CD4-positive, alpha-beta T cell (primary cell): Measurements from ENCODE around the gene VWA3B. TPM values are rescaled to one million over a fixed set of nuclear protein-coding genes. Genes with fewer than 3 reads are reported as not detected.

Experiments used
- ATAC-seq: fragments of 200-7000 bp; cut with Tn5 transposase; one replicate; pipeline ENCODE4 v1.10.0; 2022; ENCODE audit warnings: mild to moderate bottlenecking; ENCODE audit not compliant: poor library complexity
- CTCF ChIA-PET: fragments of 350-600 bp; sonication (Branson Sonifier 250); formaldehyde crosslinking; loops from one replicate; lab custom pipeline; 2021; ENCODE audit warnings: antibody characterized with exemption, inconsistent platforms; lab: Charles Lee
- POLR2A ChIA-PET: fragments of 350-600 bp; sonication (Branson Sonifier 250); formaldehyde crosslinking; loops from one replicate; lab custom pipeline; 2021; ENCODE audit warnings: antibody characterized with exemption, inconsistent platforms; lab: Charles Lee
- DNase-seq, 14 experiments: peaks; one replicate each; pipeline ENCODE4 v3.0.0-alpha.2; 2013 to 2020; ENCODE audit warnings: mixed read lengths in 2 of 14
- H3K27ac ChIP-seq, 2 donors: one replicate each; pipeline versions ENCODE4 v1.5.1 to v1.7.0; 2013; ENCODE audit warnings: low read length in 2 of 2, low read depth in 1 of 2, mild to moderate bottlenecking in 1 of 2
- H3K27me3 ChIP-seq, 2 experiments: 1 replicate in 1 of 2; 2 replicates in 1 of 2; pipeline versions ENCODE4 v1.6.1 to v1.7.0; 2013; ENCODE audit warnings: low read length in 2 of 2, control low read depth in 1 of 2, mild to moderate bottlenecking in 1 of 2, moderate library complexity in 1 of 2; ENCODE audit not compliant: insufficient read depth in 2 of 2, control insufficient read depth in 1 of 2
- H3K36me3 ChIP-seq: one replicate; pipeline ENCODE4 v1.6.1; 2013; ENCODE audit warnings: low read length, control low read depth; ENCODE audit not compliant: insufficient read depth
- H3K4me1 ChIP-seq: one replicate; pipeline ENCODE4 v1.6.1; 2013; ENCODE audit warnings: low read length, control low read depth; ENCODE audit not compliant: insufficient read depth
- H3K4me3 ChIP-seq: one replicate; pipeline ENCODE4 v1.5.1; 2013; ENCODE audit warnings: mild to moderate bottlenecking, low read length, moderate library complexity
- H3K9me3 ChIP-seq, 2 experiments: 1 replicate in 1 of 2; 2 replicates in 1 of 2; pipeline versions ENCODE4 v1.6.1 to v1.7.0; 2013; ENCODE audit warnings: low read length in 2 of 2, mild to moderate bottlenecking in 2 of 2, control low read depth in 1 of 2, moderate library complexity in 1 of 2; ENCODE audit not compliant: control insufficient read depth in 1 of 2, insufficient read depth in 1 of 2
- H3K27ac Mint-ChIP-seq: one replicate; pipeline ENCODE4 v1.8.0; 2020; ENCODE audit warnings: mixed read lengths
- H3K27me3 Mint-ChIP-seq: one replicate; pipeline ENCODE4 v1.8.0; 2021; ENCODE audit warnings: mixed read lengths
- H3K36me3 Mint-ChIP-seq: one replicate; pipeline ENCODE4 v1.8.0; 2021; ENCODE audit warnings: low read depth, mixed read lengths
- H3K4me1 Mint-ChIP-seq: one replicate; pipeline ENCODE4 v1.8.0; 2021; ENCODE audit warnings: low read depth, mixed read lengths
- H3K4me3 Mint-ChIP-seq: one replicate; pipeline ENCODE4 v1.8.0; 2020; ENCODE audit warnings: mild to moderate bottlenecking, mixed read lengths
- H3K9me3 Mint-ChIP-seq: one replicate; pipeline ENCODE4 v1.8.0; 2020; ENCODE audit warnings: mixed read lengths
- CTCF ChIP-seq: fragments of 200-600 bp; IDR thresholded peaks from one replicate; pipeline ENCODE4 v1.8.0; 2022; ENCODE audit warnings: antibody characterized with exemption, mild to moderate bottlenecking
- intact Hi-C, 2 experiments: fragments of 100-400 bp; cut with DNase I in 1 of 2; cut with micrococcal nuclease in 1 of 2; formaldehyde crosslinking; loops; one replicate each; pipeline versions ENCODE4 v1.15.1 to v1.9.0; 2023 to 2025; cut with DNase I, micrococcal nuclease
- total RNA-seq, 174 experiments: library from RNA in 2 of 174; stranded (reverse) in 2 of 174; gene quantifications; one replicate each; pipeline ENCODE4 v1.2.3 and lab custom pipeline; 2021 to 2026

VWA3B gene
- total RNA-seq, 2 experiments from 2014 or later = not detected

- H3K27ac Mint-ChIP-seq = no peak overlapping the region
- Histone ChIP-seq H3K36me3 (no peaks in the 10 kb centered on the region), H3K4me1 (peaks cover 3% of the 10 kb centered on the region), H3K9me3 (no peaks in the 10 kb centered on the region), H3K27ac (no peak overlapping the region), H3K4me3 (no peak overlapping the region), H3K27me3 (peaks cover 0 to 3% of the 10 kb centered on the region in 2 experiments)
- CTCF ChIA-PET = no interaction called here
- H3K4me1 Mint-ChIP-seq = no peaks in the 10 kb centered on the region
- ATAC-seq (no peak), DNase-seq (no peak)
- POLR2A ChIA-PET = no interaction called here
- peaks cover 37% of the 10 kb centered on the region for H3K27me3 Mint-ChIP-seq
- no peaks in the 10 kb centered on the region for H3K36me3 Mint-ChIP-seq
- H3K9me3 Mint-ChIP-seq = no peaks in the 10 kb centered on the region
- intact Hi-C loops = no loop called here
- TF ChIP-seq CTCF = no peak
- H3K4me3 Mint-ChIP-seq = no peak overlapping the region
Measured at GRCh38 chr2:98155291-98155690, 68.3 kb downstream of the VWA3B start.

- Histone ChIP-seq H3K36me3 (no peaks in the 10 kb centered on the region), H3K4me1 (no peaks in the 10 kb centered on the region), H3K27me3 (peaks cover 0 to 3% of the 10 kb centered on the region in 2 experiments), H3K27ac (no peak overlapping the region), H3K9me3 (no peaks in the 10 kb centered on the region), H3K4me3 (no peak overlapping the region)
- H3K4me1 Mint-ChIP-seq = no peaks in the 10 kb centered on the region
- intact Hi-C loops = no loop called here
- H3K27me3 Mint-ChIP-seq = peaks cover 37% of the 10 kb centered on the region
- DNase-seq = no peak
- H3K4me3 Mint-ChIP-seq = no peak overlapping the region
- H3K27ac Mint-ChIP-seq = no peak overlapping the region
- TF ChIP-seq CTCF = no peak
- H3K36me3 Mint-ChIP-seq = no peaks in the 10 kb centered on the region
- POLR2A ChIA-PET = no interaction called here
- no peaks in the 10 kb centered on the region for H3K9me3 Mint-ChIP-seq
- CTCF ChIA-PET = no interaction called here
- ATAC-seq = no peak
Measured at GRCh38 chr2:98155716-98156115, 68.7 kb downstream of the VWA3B start.

GRCh38 chr2:98156304-98156703, 69.3 kb downstream of the VWA3B start:
- H3K27me3 Mint-ChIP-seq = peaks cover 37% of the 10 kb centered on the region
- intact Hi-C loops = no loop called here
- CTCF ChIA-PET = no interaction called here

More at GRCh38 chr2:98156304-98156703, 69.3 kb downstream of the VWA3B start:
- H3K27ac ChIP-seq = no peak overlapping the region
- no peak overlapping the region for H3K27ac Mint-ChIP-seq
- H3K4me1 ChIP-seq = no peaks in the 10 kb centered on the region
- H3K4me1 Mint-ChIP-seq = no peaks in the 10 kb centered on the region
- H3K36me3 Mint-ChIP-seq = no peaks in the 10 kb centered on the region
- no peaks in the 10 kb centered on the region for H3K9me3 ChIP-seq
- H3K4me3 Mint-ChIP-seq = no peak overlapping the region
- peaks cover 0 to 3% of the 10 kb centered on the region in 2 experiments for H3K27me3 ChIP-seq
- POLR2A ChIA-PET = no interaction called here
- H3K4me3 ChIP-seq = no peak overlapping the region
- DNase-seq (no peak), ATAC-seq (no peak)
- TF ChIP-seq CTCF = no peak
- no peaks in the 10 kb centered on the region for H3K9me3 Mint-ChIP-seq
- H3K36me3 ChIP-seq = no peaks in the 10 kb centered on the region
